ENCODE data around the gene PSMC5.
"Not testable (repeated sequence)": the region's sequence is repeated elsewhere in the genome, so short reads cannot be mapped to it uniquely, and the experiment has no call there.

PSMC5 gene

DNA sequence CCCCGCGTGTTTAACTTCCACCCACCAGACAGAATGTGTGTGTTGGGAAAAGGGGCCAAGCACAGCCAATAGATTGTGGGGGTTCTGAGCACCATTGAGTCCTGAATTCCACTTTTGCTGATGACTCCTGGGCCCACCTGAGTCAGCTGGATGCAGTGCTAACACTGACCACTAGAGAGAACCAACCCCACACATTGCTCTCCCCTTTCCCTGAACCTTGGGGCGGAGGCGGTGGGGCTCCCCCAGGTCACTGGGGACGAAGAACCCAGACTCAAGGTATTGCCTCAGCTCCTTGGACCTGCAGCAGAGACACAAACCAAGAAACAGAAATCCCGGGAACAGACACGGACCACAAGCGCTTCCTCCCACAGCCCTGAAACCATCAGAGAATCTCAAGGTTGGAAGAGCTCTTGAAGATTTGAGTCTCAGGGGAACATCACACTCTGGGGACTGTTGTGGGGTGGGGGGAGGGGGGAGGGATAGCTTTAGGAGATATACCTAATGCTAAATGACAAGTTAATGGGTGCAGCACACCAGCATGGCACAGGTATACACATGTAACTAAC, 46.9 kb downstream of the PSMC5 start:
- DNase-seq, result not testable (repeated sequence)

DNA sequence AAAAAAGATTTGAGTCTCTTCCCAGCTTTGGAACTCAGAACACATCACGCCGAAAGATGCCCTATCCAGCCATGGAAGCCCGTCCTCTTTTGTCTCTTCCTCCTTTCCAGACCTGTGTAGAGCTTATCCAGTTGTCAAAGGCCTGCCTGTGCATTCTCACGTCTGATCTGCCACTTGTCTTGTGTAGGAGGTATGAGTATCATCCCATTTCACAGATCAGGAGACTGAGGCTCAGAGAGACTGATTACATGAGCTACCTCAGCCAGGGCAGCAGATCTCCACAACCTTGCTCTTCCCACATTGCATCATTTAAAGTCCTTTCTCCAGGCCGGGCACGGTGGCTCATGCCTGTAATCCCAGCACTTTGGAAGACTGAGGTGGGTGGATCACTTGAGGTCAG, 47.5 kb downstream of the PSMC5 start:
- DNase-seq, result not testable (repeated sequence)

DNA sequence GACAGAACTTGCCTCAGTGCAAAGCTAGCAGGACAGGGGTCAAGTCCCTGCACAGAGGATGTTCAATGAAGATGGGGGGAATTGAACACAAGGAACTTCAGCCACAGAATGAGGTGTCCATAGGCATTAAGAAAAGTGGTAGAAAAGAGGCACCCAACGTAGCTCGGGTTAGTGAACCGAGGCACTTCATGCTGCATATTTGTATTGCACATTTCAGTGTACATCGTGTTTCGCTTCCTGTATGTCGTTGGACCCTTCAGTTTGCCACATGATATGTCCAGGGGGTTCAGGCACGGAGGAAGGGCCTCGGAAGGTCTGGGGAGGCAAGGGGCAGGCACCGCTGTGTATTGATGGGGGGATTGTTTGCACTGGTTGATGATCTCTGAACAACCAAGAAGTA, 51.2 kb downstream of the PSMC5 start:
- not testable (repeated sequence) for DNase-seq

DNA sequence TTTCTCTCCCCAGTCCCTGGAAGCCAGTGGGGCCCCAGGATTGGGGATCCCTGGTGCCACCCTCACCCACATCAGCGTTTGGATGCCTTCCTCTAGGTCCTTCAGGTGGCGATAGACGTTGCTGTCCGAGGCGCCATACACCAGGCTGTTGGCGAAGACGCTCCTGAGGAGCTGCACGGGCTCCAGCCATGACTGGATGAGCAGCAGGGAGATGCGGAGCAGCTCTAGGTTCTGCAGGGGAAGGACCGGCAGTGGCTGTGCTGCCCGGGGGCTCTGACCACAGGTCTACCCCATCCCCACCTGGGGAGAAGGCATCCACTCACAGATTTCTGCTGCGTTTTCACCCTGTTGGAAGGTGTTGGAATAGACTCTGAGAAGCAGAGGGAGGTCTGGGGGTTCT, 53.5 kb downstream of the PSMC5 start:
- no peak for DNase-seq

DNA sequence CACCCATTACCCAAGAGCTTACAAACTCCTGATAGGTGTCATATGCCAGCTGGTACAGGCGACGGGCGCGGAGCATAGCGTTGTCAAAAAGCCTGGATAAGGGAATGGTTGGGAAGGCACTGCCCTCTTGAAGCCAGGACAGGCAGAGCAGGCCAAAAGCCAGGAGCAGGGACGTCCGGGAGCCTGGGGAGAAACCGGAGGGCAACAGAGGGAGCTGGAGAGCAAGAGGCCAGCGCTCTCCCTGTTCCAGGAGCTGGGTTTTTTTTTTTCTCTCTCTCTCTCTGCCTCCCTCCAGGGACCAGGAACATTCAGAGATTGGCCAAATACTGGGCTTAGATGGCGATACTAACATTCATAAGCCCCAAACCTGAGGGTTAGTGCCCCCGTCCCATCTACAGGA, 54.1 kb downstream of the PSMC5 start:
- DNase-seq, result not testable (repeated sequence)
